Measurements from ENCODE around the gene HIVEP3. TPM values are rescaled to one million over a fixed set of nuclear protein-coding genes. Genes with fewer than 3 reads are reported as not detected.

HIVEP3 gene
- total and polyA plus RNA-seq, 2 of the 13 experiments (the other 11 are each of a cell fraction or from before 2014, with no cell fraction given): 0.05 TPM; not detected in 1

DNA sequence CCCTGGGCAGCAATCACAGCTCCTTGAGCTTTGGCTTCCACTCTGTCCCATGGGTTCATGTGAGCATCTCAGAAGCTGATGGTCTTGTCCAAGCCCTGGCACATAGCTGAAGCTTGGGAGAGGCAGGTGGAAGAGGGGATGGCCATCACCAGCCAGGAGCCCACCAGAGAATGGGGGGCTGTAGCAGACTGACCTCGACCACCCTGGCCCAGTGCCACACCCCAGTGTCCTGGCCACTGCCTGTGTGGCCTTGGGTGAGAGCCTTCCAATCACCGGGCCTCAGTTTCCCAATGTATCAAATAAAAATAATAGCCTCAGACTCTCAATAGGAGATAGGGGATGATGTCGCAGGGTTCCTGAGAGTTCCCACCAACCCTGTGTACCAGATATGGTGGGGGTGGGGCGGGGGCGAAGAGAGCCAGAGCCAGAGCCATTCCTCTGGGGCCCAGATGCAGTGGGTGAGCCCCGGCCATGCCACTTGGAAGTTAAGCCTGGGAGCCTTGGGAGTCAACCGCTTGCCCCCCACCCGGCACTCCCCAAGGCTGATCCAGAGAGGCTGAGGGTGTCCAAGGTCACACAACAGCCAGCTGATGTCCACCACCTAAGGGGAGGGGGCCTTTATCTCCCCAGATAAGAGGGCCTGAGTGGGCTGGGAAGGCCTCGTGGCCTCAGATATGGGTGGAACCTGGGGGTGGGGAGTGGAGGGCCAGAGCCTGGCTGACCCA, 424.9 kb downstream of the HIVEP3 start:
- no peaks in the 10 kb centered on the region for H3K4me1 ChIP-seq (ENCODE audit: insufficient read depth, low read length)
- no peaks in the 10 kb centered on the region for H4K20me1 ChIP-seq (ENCODE audit: insufficient read depth, low read length)
- DNase-seq (ENCODE audit: low spot score) (no peak), ATAC-seq (no peak), FAIRE-seq (no peak)
- H3K36me3 ChIP-seq (replicated peaks in 1 of 2; ENCODE audit: control insufficient read depth in 1 of 2, insufficient read depth in 2 of 2, low read length in 2 of 2): no peaks in the 10 kb centered on the region
- H3K4me2 ChIP-seq (ENCODE audit: low read depth, low read length): no peak overlapping the region
- H3K9ac ChIP-seq (ENCODE audit: insufficient read depth, low read depth, low read length): no peak overlapping the region
- H3K27ac ChIP-seq (ENCODE audit: extremely low read length, insufficient read depth, low read length): no peak overlapping the region
- H3K4me3 ChIP-seq (replicated peaks in 1 of 3; ENCODE audit: insufficient read depth in 1 of 3, low read depth in 2 of 3, low read length in 3 of 3): no peak overlapping the region
- no peaks in the 10 kb centered on the region for H3K79me2 ChIP-seq (ENCODE audit: insufficient read depth, low read length)
- peaks cover 0 to 7% of the 10 kb centered on the region in 2 experiments; a peak in 2 of 5 replicates for H3K27me3 ChIP-seq (ENCODE audit: control insufficient read depth in 1 of 2, insufficient read depth in 2 of 2, low read length in 2 of 2)
- H3K9me3 ChIP-seq (ENCODE audit: low read length): no peaks in the 10 kb centered on the region
- intact Hi-C loops (cut with micrococcal nuclease; ENCODE audit: unreplicated experiment) (no loop called here), in situ Hi-C loops (cut with HindIII; ENCODE audit: extremely low pct_ligation_motif_present, low pct_unique_long_range_greater_than_20kb) (no loop called here)
- H2AFZ ChIP-seq (ENCODE audit: low read length): no peak overlapping the region
- 54% methylated on average over 4 of the region's 9 CpGs for WGBS (ENCODE audit: low lambda C conversion rate)
- ChIA-PET POLR2A (no interaction called here), CTCF (ENCODE audit: low intra/inter-chr PET ratio, low total read pairs) (no interaction called here)
- TF ChIP-seq TRIM24 (CRISPR knock-in tag; IDR thresholded peaks at IDR 0.05): no peak
- no peak for TF ChIP-seq MIER2 (CRISPR knock-in tag; IDR thresholded peaks at IDR 0.05)
- TF ChIP-seq ZNF468 (CRISPR knock-in tag; IDR thresholded peaks at IDR 0.05): no peak
- no peak for TF ChIP-seq MED8 (CRISPR knock-in tag; IDR thresholded peaks at IDR 0.05; ENCODE audit: insufficient replicate concordance)
- no peak for TF ChIP-seq POLR2AphosphoS5 (IDR thresholded peaks at IDR 0.05; ENCODE audit: low read depth, low read length)
- TF ChIP-seq, protein P1, sequence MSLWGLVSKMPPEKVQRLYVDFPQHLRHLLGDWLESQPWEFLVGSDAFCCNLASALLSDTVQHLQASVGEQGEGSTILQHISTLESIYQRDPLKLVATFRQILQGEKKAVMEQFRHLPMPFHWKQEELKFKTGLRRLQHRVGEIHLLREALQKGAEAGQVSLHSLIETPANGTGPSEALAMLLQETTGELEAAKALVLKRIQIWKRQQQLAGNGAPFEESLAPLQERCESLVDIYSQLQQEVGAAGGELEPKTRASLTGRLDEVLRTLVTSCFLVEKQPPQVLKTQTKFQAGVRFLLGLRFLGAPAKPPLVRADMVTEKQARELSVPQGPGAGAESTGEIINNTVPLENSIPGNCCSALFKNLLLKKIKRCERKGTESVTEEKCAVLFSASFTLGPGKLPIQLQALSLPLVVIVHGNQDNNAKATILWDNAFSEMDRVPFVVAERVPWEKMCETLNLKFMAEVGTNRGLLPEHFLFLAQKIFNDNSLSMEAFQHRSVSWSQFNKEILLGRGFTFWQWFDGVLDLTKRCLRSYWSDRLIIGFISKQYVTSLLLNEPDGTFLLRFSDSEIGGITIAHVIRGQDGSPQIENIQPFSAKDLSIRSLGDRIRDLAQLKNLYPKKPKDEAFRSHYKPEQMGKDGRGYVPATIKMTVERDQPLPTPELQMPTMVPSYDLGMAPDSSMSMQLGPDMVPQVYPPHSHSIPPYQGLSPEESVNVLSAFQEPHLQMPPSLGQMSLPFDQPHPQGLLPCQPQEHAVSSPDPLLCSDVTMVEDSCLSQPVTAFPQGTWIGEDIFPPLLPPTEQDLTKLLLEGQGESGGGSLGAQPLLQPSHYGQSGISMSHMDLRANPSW (CRISPR knock-in tag; IDR thresholded peaks at IDR 0.05; ENCODE audit: borderline replicate concordance): no peak
- TF ChIP-seq ZNF768 (CRISPR knock-in tag; IDR thresholded peaks at IDR 0.05): no peak
- TF ChIP-seq, protein P2, sequence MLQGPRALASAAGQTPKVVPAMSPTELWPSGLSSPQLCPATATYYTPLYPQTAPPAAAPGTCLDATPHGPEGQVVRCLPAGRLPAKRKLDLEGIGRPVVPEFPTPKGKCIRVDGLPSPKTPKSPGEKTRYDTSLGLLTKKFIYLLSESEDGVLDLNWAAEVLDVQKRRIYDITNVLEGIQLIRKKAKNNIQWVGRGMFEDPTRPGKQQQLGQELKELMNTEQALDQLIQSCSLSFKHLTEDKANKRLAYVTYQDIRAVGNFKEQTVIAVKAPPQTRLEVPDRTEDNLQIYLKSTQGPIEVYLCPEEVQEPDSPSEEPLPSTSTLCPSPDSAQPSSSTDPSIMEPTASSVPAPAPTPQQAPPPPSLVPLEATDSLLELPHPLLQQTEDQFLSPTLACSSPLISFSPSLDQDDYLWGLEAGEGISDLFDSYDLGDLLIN (CRISPR knock-in tag; IDR thresholded peaks at IDR 0.05; ENCODE audit: borderline replicate concordance): no peak
- TF ChIP-seq BCL6 (CRISPR knock-in tag; IDR thresholded peaks at IDR 0.05): no peak
- no TSS peak for BruUV-seq (replicated peaks)

Measured in HepG2 (cell line).